GM12891 (cell line): ENCODE data around the gene MARK4.

Experiments used
- PAX5 ChIP-seq: IDR thresholded peaks from 2 replicates; pipeline ENCODE4 v1.6.1; 2011; ENCODE audit warnings: low read length, moderate library complexity, mild to moderate bottlenecking; ENCODE audit not compliant: insufficient read depth, severe bottlenecking
- POLR2A ChIP-seq: IDR thresholded peaks from 2 replicates; pipeline ENCODE4 v1.6.1; 2011; ENCODE audit warnings: low read depth, low read length, control low read depth
- POLR2AphosphoS5 ChIP-seq: IDR thresholded peaks from 2 replicates; pipeline ENCODE4 v1.6.1; 2011; ENCODE audit warnings: low read depth, low read length, control low read depth
- POU2F2 ChIP-seq: IDR thresholded peaks from 2 replicates; pipeline ENCODE4 v1.6.1; 2011; ENCODE audit warnings: low read depth, mild to moderate bottlenecking, control low read depth, low read length, moderate library complexity
- SPI1 ChIP-seq: IDR thresholded peaks from 2 replicates; pipeline ENCODE4 v1.6.1; 2011; ENCODE audit warnings: low read depth, low read length, control low read depth
- TAF1 ChIP-seq: IDR thresholded peaks from 2 replicates; pipeline ENCODE4 v1.6.1; 2011; ENCODE audit warnings: low read depth, low read length, control low read depth

DNA sequence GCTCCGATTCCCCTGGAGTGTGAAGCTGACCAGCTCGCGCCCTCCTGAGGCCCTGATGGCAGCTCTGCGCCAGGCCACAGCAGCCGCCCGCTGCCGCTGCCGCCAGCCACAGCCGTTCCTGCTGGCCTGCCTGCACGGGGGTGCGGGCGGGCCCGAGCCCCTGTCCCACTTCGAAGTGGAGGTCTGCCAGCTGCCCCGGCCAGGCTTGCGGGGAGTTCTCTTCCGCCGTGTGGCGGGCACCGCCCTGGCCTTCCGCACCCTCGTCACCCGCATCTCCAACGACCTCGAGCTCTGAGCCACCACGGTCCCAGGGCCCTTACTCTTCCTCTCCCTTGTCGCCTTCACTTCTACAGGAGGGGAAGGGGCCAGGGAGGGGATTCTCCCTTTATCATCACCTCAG, 51.3 kb downstream of the MARK4 start:
- no peak for TF ChIP-seq POLR2A
- no peak for TF ChIP-seq TAF1
- no peak for TF ChIP-seq POLR2AphosphoS5
- TF ChIP-seq SPI1 = no peak
- TF ChIP-seq POU2F2 = no peak
- TF ChIP-seq PAX5 = no peak
